ENCODE measurements around the gene PREX1.
A peak's percentile ranks its signal among the peaks of the same experiment; 100 is the strongest.

Gene PREX1

GRCh38 chr20:48632825-48633619 lies 194.8 kb downstream of the PREX1 start:
- DNase-seq (ENCODE audit: low spot score), result no peak

- no peak for DNase-seq (ENCODE audit: low spot score)
Observed at GRCh38 chr20:48632017-48632824, 195.6 kb downstream of the PREX1 start.

- no peak for DNase-seq (ENCODE audit: low spot score)
Observed at GRCh38 chr20:48631114-48632016, 196.4 kb downstream of the PREX1 start.

- DNase-seq (ENCODE audit: low spot score), result no peak
Observed at GRCh38 chr20:48630342-48631075, 197.3 kb downstream of the PREX1 start.

GRCh38 chr20:48629960-48630315 lies 197.9 kb downstream of the PREX1 start:
- DNase-seq (ENCODE audit: low spot score), result no peak

GRCh38 chr20:48629069-48629959 lies 198.5 kb downstream of the PREX1 start:
- DNase-seq (ENCODE audit: low spot score), result no peak

GRCh38 chr20:48627737-48628128 lies 200.1 kb downstream of the PREX1 start:
- DNase-seq (ENCODE audit: low spot score), result no peak

- no peak for DNase-seq (ENCODE audit: low spot score)
Observed at GRCh38 chr20:48626938-48627736, 200.7 kb downstream of the PREX1 start.

GRCh38 chr20:48626226-48626937 lies 201.4 kb downstream of the PREX1 start:
- DNase-seq (ENCODE audit: low spot score), result no peak

- no peak for DNase-seq (ENCODE audit: low spot score)
Observed at GRCh38 chr20:48625136-48625900, 202.5 kb downstream of the PREX1 start.

GRCh38 chr20:48624315-48625020 lies 203.3 kb downstream of the PREX1 start:
- DNase-seq (ENCODE audit: low spot score), result no peak

GRCh38 chr20:48623906-48624265 lies 203.9 kb downstream of the PREX1 start:
- DNase-seq (ENCODE audit: low spot score), result no peak

GRCh38 chr20:48623176-48623905 lies 204.5 kb downstream of the PREX1 start:
- DNase-seq (ENCODE audit: low spot score), result no peak

- no peak for DNase-seq (ENCODE audit: low spot score)
Observed at GRCh38 chr20:48622421-48622820, 205.4 kb downstream of the PREX1 start.

- DNase-seq (ENCODE audit: low spot score), result peak; percentile 49
Observed at GRCh38 chr20:48621376-48622078, 206.3 kb downstream of the PREX1 start.
